ENCODE measurements around the gene TRIM67.

DNA sequence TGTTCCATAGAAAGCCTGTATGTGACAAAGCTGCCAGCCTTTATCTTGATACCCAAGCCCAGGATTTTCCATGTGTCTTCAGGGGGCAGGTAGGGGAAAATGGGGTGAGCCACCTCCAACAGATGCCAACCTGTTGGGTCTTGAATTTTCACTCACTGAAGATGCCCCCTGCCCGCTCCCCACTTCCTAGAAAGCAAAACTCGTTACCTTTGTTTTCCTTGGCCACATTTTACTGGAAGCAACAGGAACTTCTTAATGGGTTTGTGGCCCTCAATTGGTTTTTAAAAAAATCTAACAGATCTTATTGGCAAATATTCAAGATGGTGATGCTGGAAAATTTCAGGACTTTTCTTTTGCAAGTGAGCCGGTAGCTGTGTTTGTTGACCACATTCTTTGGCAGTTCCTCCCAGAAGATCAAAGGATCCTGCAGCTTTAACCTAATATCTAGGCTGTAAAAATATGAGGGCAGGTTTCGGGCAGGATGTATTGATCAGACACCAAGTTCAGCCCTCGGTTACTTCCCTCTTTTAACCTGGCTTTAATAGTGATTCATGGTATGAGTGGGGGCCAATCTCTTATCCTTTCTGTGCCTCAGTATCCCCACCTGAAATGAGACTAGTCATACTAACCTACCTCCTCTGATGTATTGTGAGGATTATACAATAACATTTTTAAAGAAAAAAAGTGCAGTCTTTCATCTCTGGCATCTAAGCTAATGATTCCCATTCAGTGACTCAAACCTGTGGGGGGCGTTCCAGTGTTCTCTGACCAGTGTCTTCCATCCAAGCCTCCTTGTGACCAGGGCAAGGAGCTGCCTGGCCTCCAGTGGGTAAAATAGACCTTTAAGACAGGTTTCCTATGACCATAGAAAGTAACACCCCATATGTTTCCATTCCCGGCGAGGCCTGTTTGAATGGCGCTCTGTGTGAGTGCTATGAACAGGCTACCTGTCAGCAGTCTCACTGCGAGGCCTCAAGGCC is 57.9 kb downstream of the TRIM67 start:
- TF ChIP-seq CTCF (IDR thresholded peaks at IDR 0.05 in 2 of 3, conservative IDR thresholded peaks at IDR 0.05 in 1 of 3; ENCODE audit: insufficient read depth in 2 of 3, low read depth in 1 of 3, low read length in 3 of 3) (no peak), POLR2AphosphoS2 (IDR thresholded peaks at IDR 0.05; ENCODE audit: low read length) (no peak), ZNF263 (CRISPR knock-in tag; IDR thresholded peaks at IDR 0.05; ENCODE audit: borderline replicate concordance) (no peak)
- TF ChIP-seq, protein P1, sequence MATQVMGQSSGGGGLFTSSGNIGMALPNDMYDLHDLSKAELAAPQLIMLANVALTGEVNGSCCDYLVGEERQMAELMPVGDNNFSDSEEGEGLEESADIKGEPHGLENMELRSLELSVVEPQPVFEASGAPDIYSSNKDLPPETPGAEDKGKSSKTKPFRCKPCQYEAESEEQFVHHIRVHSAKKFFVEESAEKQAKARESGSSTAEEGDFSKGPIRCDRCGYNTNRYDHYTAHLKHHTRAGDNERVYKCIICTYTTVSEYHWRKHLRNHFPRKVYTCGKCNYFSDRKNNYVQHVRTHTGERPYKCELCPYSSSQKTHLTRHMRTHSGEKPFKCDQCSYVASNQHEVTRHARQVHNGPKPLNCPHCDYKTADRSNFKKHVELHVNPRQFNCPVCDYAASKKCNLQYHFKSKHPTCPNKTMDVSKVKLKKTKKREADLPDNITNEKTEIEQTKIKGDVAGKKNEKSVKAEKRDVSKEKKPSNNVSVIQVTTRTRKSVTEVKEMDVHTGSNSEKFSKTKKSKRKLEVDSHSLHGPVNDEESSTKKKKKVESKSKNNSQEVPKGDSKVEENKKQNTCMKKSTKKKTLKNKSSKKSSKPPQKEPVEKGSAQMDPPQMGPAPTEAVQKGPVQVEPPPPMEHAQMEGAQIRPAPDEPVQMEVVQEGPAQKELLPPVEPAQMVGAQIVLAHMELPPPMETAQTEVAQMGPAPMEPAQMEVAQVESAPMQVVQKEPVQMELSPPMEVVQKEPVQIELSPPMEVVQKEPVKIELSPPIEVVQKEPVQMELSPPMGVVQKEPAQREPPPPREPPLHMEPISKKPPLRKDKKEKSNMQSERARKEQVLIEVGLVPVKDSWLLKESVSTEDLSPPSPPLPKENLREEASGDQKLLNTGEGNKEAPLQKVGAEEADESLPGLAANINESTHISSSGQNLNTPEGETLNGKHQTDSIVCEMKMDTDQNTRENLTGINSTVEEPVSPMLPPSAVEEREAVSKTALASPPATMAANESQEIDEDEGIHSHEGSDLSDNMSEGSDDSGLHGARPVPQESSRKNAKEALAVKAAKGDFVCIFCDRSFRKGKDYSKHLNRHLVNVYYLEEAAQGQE (IDR thresholded peaks at IDR 0.05; ENCODE audit: borderline replicate concordance), result no peak
- TF ChIP-seq, protein P1 (CRISPR knock-in tag; IDR thresholded peaks at IDR 0.05; ENCODE audit: low read depth), result no peak

Measured in K562 (cell line).